Measurements from ENCODE around the gene PRLR. TPM values are rescaled to one million over a fixed set of nuclear protein-coding genes. Genes with fewer than 3 reads are reported as not detected.

Gene PRLR
- polyA plus RNA-seq, 3 donors = 27.5 to 56.4 (median 49.0) TPM

- no peak for DNase-seq
Measured at GRCh38 chr5:35162848-35163709, 67.2 kb downstream of the PRLR start.

- no peak for DNase-seq
Measured at GRCh38 chr5:35161652-35162273, 68.5 kb downstream of the PRLR start.

GRCh38 chr5:35160486-35161116, 69.7 kb downstream of the PRLR start:
- DNase-seq = no peak

- DNase-seq = peak; percentile 30
Measured at GRCh38 chr5:35159370-35159742, 70.9 kb downstream of the PRLR start.

GRCh38 chr5:35158622-35159369, 71.5 kb downstream of the PRLR start:
- no peak for DNase-seq

- DNase-seq = no peak
Measured at GRCh38 chr5:35158204-35158603, 72.1 kb downstream of the PRLR start.

GRCh38 chr5:35153375-35153932, 76.8 kb downstream of the PRLR start:
- DNase-seq = no peak

- DNase-seq = no peak
Measured at GRCh38 chr5:35152733-35153132, 77.6 kb downstream of the PRLR start.

GRCh38 chr5:35151146-35151920, 79.0 kb downstream of the PRLR start:
- peak; percentile 60 for DNase-seq

- no peak for DNase-seq
Measured at GRCh38 chr5:35149041-35149440, 81.2 kb downstream of the PRLR start.

GRCh38 chr5:35146406-35146805, 83.9 kb downstream of the PRLR start:
- no peak for DNase-seq

GRCh38 chr5:35145691-35146317, 84.5 kb downstream of the PRLR start:
- DNase-seq = no peak

- no peak for DNase-seq
Measured at GRCh38 chr5:35145012-35145411, 85.3 kb downstream of the PRLR start.

- no peak for DNase-seq
Measured at GRCh38 chr5:35143841-35144240, 86.4 kb downstream of the PRLR start.

- DNase-seq = no peak
Measured at GRCh38 chr5:35141739-35142138, 88.5 kb downstream of the PRLR start.

GRCh38 chr5:35138232-35138631, 92.1 kb downstream of the PRLR start:
- no peak for DNase-seq

- DNase-seq = no peak
Measured at GRCh38 chr5:35136386-35136785, 93.9 kb downstream of the PRLR start.

GRCh38 chr5:35135239-35135700, 95.0 kb downstream of the PRLR start:
- no peak for DNase-seq

GRCh38 chr5:35134278-35135030, 95.8 kb downstream of the PRLR start:
- no peak for DNase-seq

GRCh38 chr5:35133186-35133585, 97.1 kb downstream of the PRLR start:
- DNase-seq = no peak
